Body of pancreas (tissue), 4 donors: ENCODE results near the gene MXD3. TPM values are rescaled to one million over a fixed set of nuclear protein-coding genes. Genes with fewer than 3 reads are reported as not detected.
A peak's percentile ranks its signal among the peaks of the same experiment; 100 is the strongest.

Experiments
- ATAC-seq: fragments of 150-250 bp; one replicate; pipeline ENCODE4 v1.9.1; 2016
- DNase-seq, 4 donors: peaks; one replicate each; pipeline ENCODE4 v3.0.0-alpha.2; 2019
- H3K27ac ChIP-seq, 4 donors: fragments of 200-600 bp; sonication (generic); 1 replicate in 3 of 4; 2 replicates in 1 of 4; pipeline versions ENCODE4 v1.5.1 to v1.6.1; 2016 to 2019; ENCODE audit warnings: mild to moderate bottlenecking in 1 of 4, mixed read lengths in 1 of 4, moderate library complexity in 1 of 4
- H3K27me3 ChIP-seq, 2 donors: fragments of 200-600 bp; sonication (generic); one replicate each; pipeline ENCODE4 v1.6.0; 2016; ENCODE audit warnings: mild to moderate bottlenecking in 1 of 2
- H3K36me3 ChIP-seq, 2 donors: fragments of 200-600 bp; sonication (generic); replicated peaks in 1 of 2; 2 replicates each; pipeline ENCODE4 v1.5.1; 2016; ENCODE audit warnings: low read depth in 2 of 2; ENCODE audit not compliant: insufficient read depth in 1 of 2
- H3K4me1 ChIP-seq: fragments of 200-600 bp; sonication (generic); one replicate; pipeline ENCODE4 v1.6.0; 2016
- H3K4me3 ChIP-seq, 2 donors: fragments of 200-600 bp; sonication (generic); 1 replicate in 1 of 2; 2 replicates in 1 of 2; pipeline ENCODE4 v1.5.1; 2016 to 2019
- H3K9me3 ChIP-seq, 3 donors: fragments of 200-600 bp; sonication (generic); 1 replicate in 2 of 3; 2 replicates in 1 of 3; pipeline ENCODE4 v1.5.1; 2016
- POLR2A ChIP-seq, 3 donors: fragments of 450-650 bp; IDR thresholded peaks; one replicate each; pipeline ENCODE4 v1.6.1; 2016; ENCODE audit warnings: antibody characterized with exemption in 3 of 3, mild to moderate bottlenecking in 2 of 3
- WGBS, 2 donors: methylation state at CpG; one replicate each; pipeline ENCODE4 v1.1.5; 2017; 5-methylcytosine and 5-hydroxymethylcytosine counted together
- intact Hi-C: fragments of 100-400 bp; cut with DNase I; formaldehyde crosslinking; loops from one replicate; pipeline ENCODE4 v1.15.1; 2023
- total RNA-seq, 2 donors: library from RNA; depleted of rRNA; stranded (reverse); fragments of >200 nt; gene quantifications; one replicate each; pipeline ENCODE4 v1.1.0, GENCODE V29; 2016
- TF ChIP-seq, protein P1 (sequence below), 7 experiments: fragments of 450-650 bp in 4 of 7; fragments of 200-600 bp in 3 of 7; sonication (generic) in 3 of 7; IDR thresholded peaks; one replicate each; pipeline ENCODE4 v1.5.1; 2016 to 2019; ENCODE audit warnings: antibody characterized with exemption in 7 of 7

Gene MXD3
- total RNA-seq, 2 donors from 2014 or later: 13.2 to 21.4 TPM

DNA sequence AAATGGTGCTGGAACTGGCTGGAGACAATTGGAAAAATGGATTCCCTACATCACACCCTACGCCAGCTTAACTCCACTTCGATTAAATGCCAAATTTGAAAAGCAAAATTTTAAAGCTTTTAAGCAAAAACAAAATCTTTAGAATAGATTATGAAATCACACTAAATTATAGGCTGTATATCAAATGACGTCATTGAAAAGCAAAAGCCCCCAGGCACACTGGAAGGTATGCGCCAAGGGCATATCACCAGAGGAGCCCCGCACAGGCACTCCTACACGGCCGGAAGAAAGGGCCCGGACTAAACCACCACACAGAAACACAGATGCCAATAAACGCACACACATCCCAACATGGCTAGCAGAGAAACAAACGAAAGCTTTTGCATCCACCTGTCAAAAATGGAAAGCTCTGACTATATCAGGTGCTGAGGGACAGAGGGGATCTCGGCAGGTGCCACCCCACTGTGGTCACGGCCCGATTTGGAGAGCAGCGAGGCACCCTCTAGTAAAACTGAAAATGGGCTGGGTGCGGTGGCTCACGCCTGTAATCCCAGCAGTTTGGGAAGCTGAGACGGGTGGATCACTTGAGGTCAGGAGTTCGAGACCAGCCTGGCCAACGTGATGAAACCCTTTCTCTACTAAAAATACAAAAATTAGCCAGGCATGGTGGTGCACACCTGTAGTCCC, 17.0 kb upstream of the MXD3 start:
- Histone ChIP-seq H3K9me3 (no peaks in the 10 kb centered on the region), H3K4me1 (peaks cover 47% of the 10 kb centered on the region), H3K27me3 (no peaks in the 10 kb centered on the region), H3K27ac (peak overlapping the region; percentile 50 to 75 (median 62)), H3K36me3 (peaks cover 0 to 5% of the 10 kb centered on the region in 2 donors), H3K4me3 (no peak overlapping the region)
- TF ChIP-seq, protein P1, sequence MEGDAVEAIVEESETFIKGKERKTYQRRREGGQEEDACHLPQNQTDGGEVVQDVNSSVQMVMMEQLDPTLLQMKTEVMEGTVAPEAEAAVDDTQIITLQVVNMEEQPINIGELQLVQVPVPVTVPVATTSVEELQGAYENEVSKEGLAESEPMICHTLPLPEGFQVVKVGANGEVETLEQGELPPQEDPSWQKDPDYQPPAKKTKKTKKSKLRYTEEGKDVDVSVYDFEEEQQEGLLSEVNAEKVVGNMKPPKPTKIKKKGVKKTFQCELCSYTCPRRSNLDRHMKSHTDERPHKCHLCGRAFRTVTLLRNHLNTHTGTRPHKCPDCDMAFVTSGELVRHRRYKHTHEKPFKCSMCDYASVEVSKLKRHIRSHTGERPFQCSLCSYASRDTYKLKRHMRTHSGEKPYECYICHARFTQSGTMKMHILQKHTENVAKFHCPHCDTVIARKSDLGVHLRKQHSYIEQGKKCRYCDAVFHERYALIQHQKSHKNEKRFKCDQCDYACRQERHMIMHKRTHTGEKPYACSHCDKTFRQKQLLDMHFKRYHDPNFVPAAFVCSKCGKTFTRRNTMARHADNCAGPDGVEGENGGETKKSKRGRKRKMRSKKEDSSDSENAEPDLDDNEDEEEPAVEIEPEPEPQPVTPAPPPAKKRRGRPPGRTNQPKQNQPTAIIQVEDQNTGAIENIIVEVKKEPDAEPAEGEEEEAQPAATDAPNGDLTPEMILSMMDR (IDR thresholded peaks at IDR 0.05): no peak
- TF ChIP-seq POLR2A (IDR thresholded peaks at IDR 0.05): no peak
- DNase-seq (no peak), ATAC-seq (no peak)
- 89 to 91% methylated on average over 18 to 19 of the region's 19 CpGs for WGBS, 2 donors
- intact Hi-C loops: no loop called here

DNA sequence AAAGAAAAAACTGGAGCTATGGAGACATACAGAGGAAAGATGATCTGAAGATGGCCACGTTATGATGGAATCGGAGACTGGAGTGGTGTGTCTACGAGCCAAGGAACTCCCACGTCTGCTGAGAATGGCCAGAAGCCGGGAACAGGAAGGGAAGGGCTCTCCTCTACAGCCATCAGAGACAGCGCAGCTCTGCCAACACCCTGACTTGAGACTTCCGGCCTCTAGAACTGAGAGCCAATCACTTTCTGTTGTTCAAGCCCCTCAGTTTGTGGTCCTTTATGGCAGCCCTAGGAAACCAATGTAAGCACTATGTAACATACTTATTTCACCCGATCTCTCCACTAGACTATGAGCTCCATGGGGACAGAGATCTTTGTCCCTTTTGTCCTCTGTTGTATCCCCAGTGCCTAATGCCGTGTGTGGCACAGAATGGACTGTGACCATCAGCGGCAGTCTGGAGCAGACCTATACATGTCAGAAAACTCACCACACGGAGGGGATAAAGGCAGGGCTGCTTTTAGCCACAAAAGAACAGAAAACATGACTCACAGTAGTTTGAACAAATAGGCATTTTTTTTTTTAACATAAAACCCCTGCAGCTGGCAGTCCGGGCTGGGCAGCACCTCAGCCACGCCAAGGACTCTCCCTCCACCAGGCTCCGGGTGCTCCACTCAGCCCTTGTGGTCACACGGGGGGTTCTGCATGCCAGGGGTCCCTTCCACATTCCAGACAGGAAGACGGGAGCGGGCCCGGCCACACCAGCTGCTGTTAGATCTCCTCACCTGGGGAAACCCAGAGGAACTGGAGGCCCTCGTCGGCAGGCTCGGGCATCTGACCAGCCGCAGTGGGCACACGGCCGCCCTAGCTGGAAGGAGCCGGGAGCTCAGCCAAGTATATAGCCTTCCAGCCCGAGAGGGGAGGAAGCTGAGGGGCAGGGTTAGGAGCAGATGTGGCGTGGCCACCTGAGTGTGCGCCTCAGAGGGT, 16.1 kb upstream of the MXD3 start:
- intact Hi-C loops: no loop called here
- no peaks in the 10 kb centered on the region for H3K27me3 ChIP-seq
- no peak for TF ChIP-seq POLR2A (IDR thresholded peaks at IDR 0.05)
- TF ChIP-seq, protein P1 (IDR thresholded peaks at IDR 0.05): no peak
- peaks cover 47% of the 10 kb centered on the region for H3K4me1 ChIP-seq
- no peaks in the 10 kb centered on the region for H3K36me3 ChIP-seq
- peak in 3 of 4 donors; percentile 51 to 66 (median 58) for DNase-seq
- 52 to 61% methylated on average over 17 to 27 of the region's 28 CpGs for WGBS, 2 donors
- ATAC-seq: peak; percentile 41
- H3K27ac ChIP-seq: peak overlapping the region; percentile 50 to 75 (median 62)
- H3K4me3 ChIP-seq: no peak overlapping the region
- no peaks in the 10 kb centered on the region for H3K9me3 ChIP-seq

DNA sequence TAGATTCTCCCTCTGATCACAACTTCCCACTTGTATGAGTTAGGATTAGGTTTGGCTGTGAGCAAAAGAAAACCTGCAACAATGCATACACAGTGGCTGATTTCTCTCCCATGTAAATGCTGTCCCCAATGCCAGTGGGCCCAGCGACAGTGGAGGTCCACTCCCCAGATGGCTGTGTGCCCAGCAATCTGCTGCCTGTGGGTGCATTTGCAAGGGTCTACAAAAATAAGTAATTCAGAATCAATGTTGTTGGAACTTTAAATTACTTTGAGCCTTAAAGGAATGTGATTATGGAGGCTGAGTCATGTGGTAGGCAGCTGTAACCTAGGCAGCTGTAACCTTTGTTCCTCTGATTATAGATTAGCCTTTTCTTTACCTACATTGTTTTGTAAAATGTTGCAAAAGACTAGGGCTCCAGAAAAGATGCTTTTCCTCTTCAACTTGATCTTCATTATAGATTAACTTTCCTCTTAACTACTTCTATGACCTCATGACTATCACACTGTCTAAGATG, 14.2 kb upstream of the MXD3 start:
- no peaks in the 10 kb centered on the region for H3K9me3 ChIP-seq
- TF ChIP-seq, protein P1 (IDR thresholded peaks at IDR 0.05): no peak
- TF ChIP-seq POLR2A (IDR thresholded peaks at IDR 0.05): no peak
- H3K4me3 ChIP-seq: no peak overlapping the region
- 42 to 50% methylated on average over 1 of the region's 1 CpG for WGBS, 2 donors
- H3K27ac ChIP-seq: peak overlapping the region; percentile 18 to 64 (median 56)
- intact Hi-C loops: no loop called here
- no peaks in the 10 kb centered on the region for H3K36me3 ChIP-seq
- no peaks in the 10 kb centered on the region for H3K27me3 ChIP-seq
- ATAC-seq (peak; percentile 60), DNase-seq (peak in 1 of 4 donors; percentile 40)
- H3K4me1 ChIP-seq: peaks cover 47% of the 10 kb centered on the region

DNA sequence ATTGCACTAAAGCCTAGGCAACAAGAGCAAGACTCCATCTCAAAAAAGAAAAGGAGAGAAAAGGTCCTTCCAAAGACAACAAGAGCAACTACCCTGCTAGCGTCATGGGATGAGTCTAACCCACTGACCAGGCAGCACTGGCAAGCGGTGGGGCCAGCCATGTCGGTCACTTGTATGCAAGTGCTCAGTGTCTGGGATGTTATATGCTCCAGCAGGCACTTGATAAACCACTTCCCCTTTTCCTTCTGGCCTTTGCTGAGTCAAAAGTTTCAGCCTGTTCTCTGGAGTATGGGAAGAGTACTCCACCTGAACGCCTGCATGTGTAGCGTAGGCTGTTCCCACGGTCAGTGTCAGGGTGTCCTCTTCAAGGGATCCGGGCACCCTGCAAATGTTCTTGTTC, 9.2 kb upstream of the MXD3 start:
- no peaks in the 10 kb centered on the region for H3K36me3 ChIP-seq
- TF ChIP-seq POLR2A (IDR thresholded peaks at IDR 0.05): no peak
- TF ChIP-seq, protein P1 (IDR thresholded peaks at IDR 0.05): no peak
- H3K4me3 ChIP-seq: no peak overlapping the region
- H3K27me3 ChIP-seq: no peaks in the 10 kb centered on the region
- intact Hi-C loops: loop anchor here (5.0 kb wide), 1 partner anchor 36 kb away; the partner anchor contains the start of gene RGS14
- 67 to 96% methylated on average over 5 to 7 of the region's 7 CpGs for WGBS, 2 donors
- no peak overlapping the region for H3K27ac ChIP-seq
- ATAC-seq (no peak), DNase-seq (peak in 1 of 4 donors; percentile 51)
- no peaks in the 10 kb centered on the region for H3K9me3 ChIP-seq
- H3K4me1 ChIP-seq: peaks cover 22% of the 10 kb centered on the region
